GM21825 (cell line): ENCODE measurements around the gene RAPGEF1.
"Not testable (repeated sequence)": the region's sequence is repeated elsewhere in the genome, so short reads cannot be mapped to it uniquely, and the experiment has no call there.

Experiments
- ATAC-seq: cut with Tn5 transposase; IDR thresholded peaks from one replicate; pipeline ENCODE4 v1.9.1; 2021; ENCODE audit warnings: mild to moderate bottlenecking, moderate library complexity; ENCODE audit not compliant: unreplicated experiment

The RAPGEF1 gene

GRCh38 chr9:131575946-131576853, 163.7 kb downstream of the RAPGEF1 start:
- ATAC-seq = no peak

- ATAC-seq = no peak
These were observed 164.9 kb downstream of the RAPGEF1 start for GRCh38 chr9:131574730-131575640.

- no peak for ATAC-seq
These were observed 172.0 kb downstream of the RAPGEF1 start for GRCh38 chr9:131567910-131568309.

- no peak for ATAC-seq
These were observed 173.7 kb downstream of the RAPGEF1 start for GRCh38 chr9:131566158-131566557.

- ATAC-seq = no peak
These were observed 174.5 kb downstream of the RAPGEF1 start for GRCh38 chr9:131565369-131565768.

GRCh38 chr9:131562032-131562959, 177.6 kb downstream of the RAPGEF1 start:
- no peak for ATAC-seq

GRCh38 chr9:131559421-131560000, 180.4 kb downstream of the RAPGEF1 start:
- ATAC-seq = no peak

- no peak for ATAC-seq
These were observed 181.9 kb downstream of the RAPGEF1 start for GRCh38 chr9:131557855-131558548.

GRCh38 chr9:131555841-131556673, 183.8 kb downstream of the RAPGEF1 start:
- no peak for ATAC-seq

- ATAC-seq = no peak
These were observed 185.0 kb downstream of the RAPGEF1 start for GRCh38 chr9:131554843-131555351.

GRCh38 chr9:131554087-131554842, 185.6 kb downstream of the RAPGEF1 start:
- ATAC-seq = no peak

GRCh38 chr9:131552030-131552429, 187.8 kb downstream of the RAPGEF1 start:
- no peak for ATAC-seq

GRCh38 chr9:131550465-131550864, 189.4 kb downstream of the RAPGEF1 start:
- ATAC-seq = not testable (repeated sequence)

GRCh38 chr9:131549186-131549585, 190.7 kb downstream of the RAPGEF1 start:
- ATAC-seq = not testable (repeated sequence)

- no peak for ATAC-seq
These were observed 193.4 kb downstream of the RAPGEF1 start for GRCh38 chr9:131546336-131547084.

GRCh38 chr9:131545786-131546335, 194.0 kb downstream of the RAPGEF1 start:
- ATAC-seq = no peak
